ENCODE data around the gene USP34.
"Not testable (repeated sequence)": the region's sequence is repeated elsewhere in the genome, so short reads cannot be mapped to it uniquely, and the experiment has no call there.

The USP34 gene

DNA sequence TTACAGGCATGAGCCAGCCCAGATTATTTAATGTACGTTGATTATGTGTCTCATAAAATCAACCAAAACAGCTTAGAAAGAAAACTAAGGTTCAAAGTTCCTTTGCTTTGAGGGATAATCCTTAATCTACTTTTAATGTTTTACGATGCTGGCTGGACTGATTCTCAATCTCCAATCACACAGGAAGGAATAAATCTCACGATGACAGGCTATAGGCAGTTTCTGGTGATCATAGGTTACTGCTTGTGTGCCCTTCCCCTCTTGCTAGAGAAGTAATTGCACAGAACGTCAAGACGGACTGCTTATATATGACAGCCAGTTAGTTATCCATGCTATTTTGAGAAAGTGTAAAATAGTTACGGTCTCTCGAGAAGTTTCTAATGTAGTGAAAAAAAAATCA, 265.8 kb downstream of the USP34 start:
- H3K9ac ChIP-seq (ENCODE audit: low read length): no peak overlapping the region
- H3K9me3 ChIP-seq (ENCODE audit: control insufficient read depth, low read length): no peaks in the 10 kb centered on the region
- H3K27me3 ChIP-seq (replicated peaks; ENCODE audit: control insufficient read depth, insufficient read depth, low read length): no peaks in the 10 kb centered on the region
- H3K4me1 ChIP-seq (ENCODE audit: control insufficient read depth, insufficient read depth, low read length): peaks cover 2% of the 10 kb centered on the region
- peaks cover 95% of the 10 kb centered on the region for H3K36me3 ChIP-seq (ENCODE audit: control insufficient read depth, insufficient read depth, low read length, severe bottlenecking)
- H3K4me3 ChIP-seq (ENCODE audit: low read length): no peak overlapping the region
- no peak for DNase-seq (ENCODE audit: low read depth)

GRCh38 chr2:61196671-61197070, 274.2 kb downstream of the USP34 start:
- no peaks in the 10 kb centered on the region for H3K9me3 ChIP-seq (ENCODE audit: control insufficient read depth, low read length)
- H3K27me3 ChIP-seq (replicated peaks; ENCODE audit: control insufficient read depth, insufficient read depth, low read length): no peaks in the 10 kb centered on the region
- DNase-seq (ENCODE audit: low read depth): no peak
- no peak overlapping the region for H3K4me3 ChIP-seq (ENCODE audit: low read length)
- H3K36me3 ChIP-seq (ENCODE audit: control insufficient read depth, insufficient read depth, low read length, severe bottlenecking): peaks cover 52% of the 10 kb centered on the region
- peaks cover 7% of the 10 kb centered on the region for H3K4me1 ChIP-seq (ENCODE audit: control insufficient read depth, insufficient read depth, low read length)
- no peak overlapping the region for H3K9ac ChIP-seq (ENCODE audit: low read length)

DNA sequence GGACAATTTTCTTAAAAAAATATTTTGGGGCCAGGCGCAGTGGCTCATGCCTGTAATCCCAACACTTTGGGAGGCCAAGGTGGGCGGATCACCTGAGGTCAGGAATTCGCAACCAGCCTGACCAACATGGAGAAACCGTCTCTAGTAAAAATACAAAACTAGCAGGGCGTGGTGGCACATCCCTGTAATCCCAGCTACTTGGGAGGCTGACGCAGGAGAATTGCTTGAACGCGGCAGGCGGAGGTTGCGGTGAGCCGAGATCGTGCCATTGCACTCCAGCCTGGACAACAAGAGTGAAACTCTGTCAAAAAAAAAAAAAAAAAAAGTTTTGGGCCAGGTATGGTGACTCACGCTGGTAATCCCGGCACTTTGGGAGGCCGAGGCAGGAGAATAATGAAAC, 276.2 kb downstream of the USP34 start:
- H3K9ac ChIP-seq (ENCODE audit: low read length); DNase-seq (ENCODE audit: low read depth); H3K9me3 ChIP-seq (ENCODE audit: control insufficient read depth, low read length); H3K27me3 ChIP-seq (replicated peaks; ENCODE audit: control insufficient read depth, insufficient read depth, low read length); H3K4me1 ChIP-seq (ENCODE audit: control insufficient read depth, insufficient read depth, low read length); H3K4me3 ChIP-seq (ENCODE audit: low read length): not testable (repeated sequence)
- H3K36me3 ChIP-seq (ENCODE audit: control insufficient read depth, insufficient read depth, low read length, severe bottlenecking): peaks cover 51% of the 10 kb centered on the region

DNA sequence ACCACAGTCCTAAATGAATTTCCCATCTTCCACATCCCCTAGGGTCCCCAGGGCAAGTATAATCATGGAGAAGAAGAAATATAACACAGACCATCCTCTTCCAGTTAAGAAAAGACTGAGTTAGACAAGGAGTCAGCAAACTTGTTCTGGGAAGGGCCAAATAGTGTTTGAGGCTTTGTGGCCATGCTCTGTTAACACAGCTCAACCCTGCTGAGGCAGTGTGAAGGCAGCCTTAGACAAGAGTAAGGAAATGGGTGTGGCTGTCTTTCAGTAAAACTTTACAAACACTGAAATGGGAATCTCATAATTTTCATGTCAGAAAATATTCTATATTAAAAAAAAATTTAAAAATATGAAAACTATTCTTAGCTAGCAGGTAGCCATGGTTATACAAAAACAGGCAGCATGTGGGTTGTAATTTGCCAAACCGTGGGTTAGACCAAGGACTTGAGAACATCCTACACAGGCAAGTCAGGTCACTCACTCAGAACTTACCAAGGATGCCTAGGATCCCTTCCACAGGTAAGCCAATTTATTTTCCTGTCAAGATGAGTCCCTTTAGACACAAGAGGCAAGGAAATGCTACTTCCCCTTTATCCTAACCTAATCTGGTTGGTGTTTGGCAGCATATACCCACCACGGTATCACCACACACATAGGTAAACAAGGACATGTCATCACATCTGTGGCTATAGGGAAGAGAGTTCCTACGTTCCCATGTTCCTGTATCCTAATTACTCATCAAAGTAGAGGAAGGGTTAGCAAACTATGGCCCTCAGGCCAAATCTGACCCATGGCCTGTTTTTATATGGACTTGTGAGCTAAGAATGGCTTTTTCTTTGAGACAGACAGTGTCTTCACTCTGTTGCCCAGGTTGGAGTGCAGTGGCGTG, 277.0 kb downstream of the USP34 start:
- H3K36me3 ChIP-seq (ENCODE audit: control insufficient read depth, insufficient read depth, low read length, severe bottlenecking): peaks cover 51% of the 10 kb centered on the region
- no peaks in the 10 kb centered on the region for H3K9me3 ChIP-seq (ENCODE audit: control insufficient read depth, low read length)
- no peak overlapping the region for H3K9ac ChIP-seq (ENCODE audit: low read length)
- peaks cover 7% of the 10 kb centered on the region for H3K4me1 ChIP-seq (ENCODE audit: control insufficient read depth, insufficient read depth, low read length)
- no peaks in the 10 kb centered on the region for H3K27me3 ChIP-seq (replicated peaks; ENCODE audit: control insufficient read depth, insufficient read depth, low read length)
- no peak overlapping the region for H3K4me3 ChIP-seq (ENCODE audit: low read length)
- peak; percentile 31 for DNase-seq (ENCODE audit: low read depth)

GRCh38 chr2:61187085-61187484, 283.8 kb downstream of the USP34 start:
- DNase-seq (ENCODE audit: low read depth): no peak
- no peaks in the 10 kb centered on the region for H3K9me3 ChIP-seq (ENCODE audit: control insufficient read depth, low read length)
- peaks cover 95% of the 10 kb centered on the region for H3K36me3 ChIP-seq (ENCODE audit: control insufficient read depth, insufficient read depth, low read length, severe bottlenecking)
- no peak overlapping the region for H3K4me3 ChIP-seq (ENCODE audit: low read length)
- no peaks in the 10 kb centered on the region for H3K27me3 ChIP-seq (replicated peaks; ENCODE audit: control insufficient read depth, insufficient read depth, low read length)
- H3K4me1 ChIP-seq (ENCODE audit: control insufficient read depth, insufficient read depth, low read length): peaks cover 6% of the 10 kb centered on the region
- no peak overlapping the region for H3K9ac ChIP-seq (ENCODE audit: low read length)

DNA sequence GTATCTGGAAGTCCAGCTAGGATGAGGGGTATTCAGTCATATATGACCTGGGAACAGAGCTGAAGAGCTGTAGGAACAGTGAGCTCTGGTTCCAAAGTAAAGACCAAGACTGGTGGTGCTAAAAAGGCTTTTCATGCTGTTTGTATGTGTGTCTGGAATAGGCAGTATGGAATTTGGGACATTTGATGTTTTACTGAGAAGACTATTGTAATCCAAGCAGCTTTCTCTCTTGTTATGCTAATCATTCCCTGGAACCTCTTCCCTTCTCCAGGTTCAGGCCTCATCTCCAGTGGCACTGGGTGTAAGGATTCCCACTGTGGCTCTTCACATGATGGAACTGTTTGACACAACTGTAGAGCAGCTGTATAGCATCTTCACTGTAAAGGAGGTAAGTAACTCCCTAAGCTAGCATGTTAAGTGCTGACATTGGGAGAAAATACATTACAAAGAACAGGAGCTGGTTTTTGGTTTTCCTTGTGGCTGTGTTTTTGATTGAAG, 285.6 kb downstream of the USP34 start:
- no peak overlapping the region for H3K4me3 ChIP-seq (ENCODE audit: low read length)
- H3K4me1 ChIP-seq (ENCODE audit: control insufficient read depth, insufficient read depth, low read length): peaks cover 24% of the 10 kb centered on the region
- H3K36me3 ChIP-seq (ENCODE audit: control insufficient read depth, insufficient read depth, low read length, severe bottlenecking): peaks cover 88% of the 10 kb centered on the region
- no peak for DNase-seq (ENCODE audit: low read depth)
- no peaks in the 10 kb centered on the region for H3K9me3 ChIP-seq (ENCODE audit: control insufficient read depth, low read length)
- no peaks in the 10 kb centered on the region for H3K27me3 ChIP-seq (replicated peaks; ENCODE audit: control insufficient read depth, insufficient read depth, low read length)
- H3K9ac ChIP-seq (ENCODE audit: low read length): no peak overlapping the region

- DNase-seq (ENCODE audit: low read depth): no peak
- Histone ChIP-seq H3K9ac (ENCODE audit: low read length) (no peak overlapping the region), H3K4me1 (ENCODE audit: control insufficient read depth, insufficient read depth, low read length) (peaks cover 34% of the 10 kb centered on the region), H3K9me3 (ENCODE audit: control insufficient read depth, low read length) (no peaks in the 10 kb centered on the region), H3K36me3 (ENCODE audit: control insufficient read depth, insufficient read depth, low read length, severe bottlenecking) (peaks cover 78% of the 10 kb centered on the region), H3K27me3 (replicated peaks; ENCODE audit: control insufficient read depth, insufficient read depth, low read length) (no peaks in the 10 kb centered on the region), H3K4me3 (ENCODE audit: low read length) (no peak overlapping the region)
Observed at GRCh38 chr2:61184263-61184662, 286.6 kb downstream of the USP34 start.

- H3K4me3 ChIP-seq (ENCODE audit: low read length): no peak overlapping the region
- no peaks in the 10 kb centered on the region for H3K9me3 ChIP-seq (ENCODE audit: control insufficient read depth, low read length)
- H3K36me3 ChIP-seq (ENCODE audit: control insufficient read depth, insufficient read depth, low read length, severe bottlenecking): peaks cover 75% of the 10 kb centered on the region
- no peak for DNase-seq (ENCODE audit: low read depth)
- H3K27me3 ChIP-seq (replicated peaks; ENCODE audit: control insufficient read depth, insufficient read depth, low read length): no peaks in the 10 kb centered on the region
- no peak overlapping the region for H3K9ac ChIP-seq (ENCODE audit: low read length)
- H3K4me1 ChIP-seq (ENCODE audit: control insufficient read depth, insufficient read depth, low read length): peaks cover 39% of the 10 kb centered on the region
Observed at GRCh38 chr2:61183795-61184194, 287.1 kb downstream of the USP34 start.

DNA sequence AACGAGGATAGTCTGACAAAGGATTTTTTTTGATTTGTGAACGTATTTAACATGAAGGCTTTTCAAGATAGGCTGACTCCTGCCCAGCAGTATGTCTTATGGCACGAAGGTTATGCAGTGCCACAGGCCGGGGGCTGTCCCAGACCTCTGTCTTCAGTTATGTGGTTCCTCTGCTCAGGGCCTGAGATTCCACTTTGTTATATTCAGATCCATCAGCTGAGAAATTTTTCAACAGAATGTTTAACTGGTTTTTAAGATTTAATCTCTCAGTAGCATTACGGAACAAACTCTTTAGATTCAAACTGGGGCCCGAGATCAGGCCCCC, 288.9 kb downstream of the USP34 start:
- Histone ChIP-seq H3K4me1 (ENCODE audit: control insufficient read depth, insufficient read depth, low read length) (peaks cover 48% of the 10 kb centered on the region), H3K36me3 (ENCODE audit: control insufficient read depth, insufficient read depth, low read length, severe bottlenecking) (peaks cover 57% of the 10 kb centered on the region), H3K4me3 (ENCODE audit: low read length) (peak overlapping the region; percentile 87), H3K9ac (ENCODE audit: low read length) (peak overlapping the region; percentile 94), H3K9me3 (ENCODE audit: control insufficient read depth, low read length) (no peaks in the 10 kb centered on the region), H3K27me3 (replicated peaks; ENCODE audit: control insufficient read depth, insufficient read depth, low read length) (no peaks in the 10 kb centered on the region)
- no peak for DNase-seq (ENCODE audit: low read depth)

- DNase-seq (ENCODE audit: low read depth): no peak
- no peaks in the 10 kb centered on the region for H3K27me3 ChIP-seq (replicated peaks; ENCODE audit: control insufficient read depth, insufficient read depth, low read length)
- H3K36me3 ChIP-seq (ENCODE audit: control insufficient read depth, insufficient read depth, low read length, severe bottlenecking): peaks cover 52% of the 10 kb centered on the region
- no peaks in the 10 kb centered on the region for H3K9me3 ChIP-seq (ENCODE audit: control insufficient read depth, low read length)
- H3K4me1 ChIP-seq (ENCODE audit: control insufficient read depth, insufficient read depth, low read length): peaks cover 48% of the 10 kb centered on the region
- H3K4me3 ChIP-seq (ENCODE audit: low read length): peak overlapping the region; percentile 87
- peak overlapping the region; percentile 94 for H3K9ac ChIP-seq (ENCODE audit: low read length)
Observed at GRCh38 chr2:61181382-61182058, 289.4 kb downstream of the USP34 start.

- H3K9ac ChIP-seq (ENCODE audit: low read length): peak overlapping the region; percentile 94
- H3K4me3 ChIP-seq (ENCODE audit: low read length): peak overlapping the region; percentile 87
- peaks cover 44% of the 10 kb centered on the region for H3K36me3 ChIP-seq (ENCODE audit: control insufficient read depth, insufficient read depth, low read length, severe bottlenecking)
- H3K9me3 ChIP-seq (ENCODE audit: control insufficient read depth, low read length): no peaks in the 10 kb centered on the region
- H3K27me3 ChIP-seq (replicated peaks; ENCODE audit: control insufficient read depth, insufficient read depth, low read length): no peaks in the 10 kb centered on the region
- peaks cover 53% of the 10 kb centered on the region for H3K4me1 ChIP-seq (ENCODE audit: control insufficient read depth, insufficient read depth, low read length)
- no peak for DNase-seq (ENCODE audit: low read depth)
Observed at GRCh38 chr2:61180686-61181085, 290.2 kb downstream of the USP34 start.
